ENCODE data around the gene SEMA5B.

Gene SEMA5B

DNA sequence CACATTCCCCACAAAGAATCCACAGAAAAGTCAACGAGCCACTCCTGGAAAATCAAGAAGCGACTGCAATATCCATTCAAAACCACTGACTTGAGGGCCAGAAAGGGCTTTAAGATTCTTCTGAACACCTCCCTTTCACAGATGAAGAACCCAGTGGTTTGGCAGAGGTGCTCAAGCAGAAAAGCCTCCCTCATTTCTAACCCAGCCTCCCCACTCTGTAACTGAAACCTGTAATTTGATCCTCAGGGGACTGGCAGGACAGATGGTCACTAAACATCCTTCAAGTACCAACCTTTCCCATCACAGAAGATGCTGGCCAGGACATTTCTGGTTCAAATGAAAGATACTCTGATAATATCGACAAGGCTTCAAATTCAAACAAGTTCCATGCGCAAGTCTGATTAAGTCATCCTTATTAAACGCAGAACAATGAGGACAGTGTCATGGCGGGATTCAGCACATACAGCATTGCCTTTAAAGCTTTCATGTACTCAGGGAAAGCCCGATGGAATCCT is 5.5 kb downstream of the SEMA5B start:
- DNase-seq, result peak; percentile 15

DNA sequence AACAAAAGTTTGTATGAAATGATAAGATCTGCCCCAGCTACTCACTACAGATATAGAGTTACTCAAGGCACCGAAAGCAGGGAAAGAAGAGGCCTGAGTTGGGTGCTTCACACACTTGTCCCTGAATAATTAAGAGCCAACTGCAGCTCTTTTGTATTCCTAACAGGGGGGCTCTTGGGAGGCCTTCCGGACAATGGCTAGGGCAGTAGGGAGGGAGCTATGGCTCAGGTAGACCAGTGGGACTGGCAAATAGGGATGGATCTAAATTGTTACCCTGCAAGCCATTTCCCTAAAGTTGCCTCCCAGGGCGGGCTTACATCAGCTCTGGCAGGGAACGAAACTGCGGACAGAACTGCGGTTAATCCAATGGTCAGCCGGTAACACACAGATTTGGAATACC is 6.2 kb downstream of the SEMA5B start:
- DNase-seq, result no peak

DNA sequence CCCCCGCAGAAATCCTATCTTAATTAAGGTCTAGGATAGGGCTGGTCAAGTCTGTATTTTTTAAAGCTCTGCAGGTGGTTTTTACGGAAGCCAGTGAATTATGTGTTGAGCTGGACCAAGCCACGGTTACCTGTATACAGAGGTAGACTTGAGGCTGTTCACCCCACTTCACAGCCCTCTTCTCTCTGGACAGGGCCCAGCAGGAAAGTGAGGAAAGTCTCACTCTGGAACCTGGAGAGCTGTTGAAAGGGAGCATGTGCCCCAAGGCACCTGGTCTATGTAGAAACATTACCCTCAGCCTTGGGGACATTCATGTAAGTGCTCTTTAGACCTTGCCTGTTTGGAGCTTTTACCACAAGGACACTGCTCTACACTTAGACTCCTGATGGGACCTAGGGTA is 6.9 kb downstream of the SEMA5B start:
- DNase-seq, result no peak

DNA sequence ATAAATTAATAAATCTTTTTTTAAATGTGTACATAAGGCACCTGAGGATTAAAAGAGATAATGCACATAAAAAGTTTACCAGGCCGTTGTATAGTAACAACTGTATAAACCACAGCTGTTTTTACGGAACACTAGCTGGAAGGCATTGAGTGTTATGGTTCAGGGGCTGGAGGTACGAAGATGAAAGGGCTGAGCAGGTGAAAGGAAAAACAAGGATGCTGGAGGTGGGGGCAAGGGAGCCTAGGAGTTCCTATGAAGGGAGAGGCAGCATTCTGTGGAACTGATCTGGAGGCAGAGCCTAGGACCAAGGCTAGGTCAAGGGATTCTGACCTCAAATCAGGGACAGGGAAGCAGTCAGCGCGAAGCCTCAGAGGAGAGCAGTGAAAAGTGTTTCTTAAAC is 8.0 kb downstream of the SEMA5B start:
- no peak for DNase-seq

DNA sequence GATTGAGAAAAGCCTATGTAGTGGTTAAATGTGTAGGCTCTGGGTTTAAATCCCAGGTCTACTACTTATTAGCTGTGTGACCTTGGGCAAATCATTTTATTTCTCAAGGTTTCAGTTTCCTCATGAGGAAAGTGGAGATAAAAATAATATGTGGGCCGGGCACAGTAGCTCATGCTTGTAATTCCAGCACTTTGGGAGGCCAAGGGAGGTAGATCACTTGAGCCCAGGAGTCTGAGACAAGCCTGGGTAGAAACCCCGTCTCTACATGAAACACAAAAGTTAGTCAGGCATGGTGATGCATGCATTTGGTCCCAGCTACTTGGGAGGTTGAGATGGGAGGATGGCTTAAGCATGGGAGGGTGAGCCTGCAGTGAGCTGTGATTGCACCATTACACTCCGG is 8.4 kb downstream of the SEMA5B start:
- DNase-seq, result no peak

DNA sequence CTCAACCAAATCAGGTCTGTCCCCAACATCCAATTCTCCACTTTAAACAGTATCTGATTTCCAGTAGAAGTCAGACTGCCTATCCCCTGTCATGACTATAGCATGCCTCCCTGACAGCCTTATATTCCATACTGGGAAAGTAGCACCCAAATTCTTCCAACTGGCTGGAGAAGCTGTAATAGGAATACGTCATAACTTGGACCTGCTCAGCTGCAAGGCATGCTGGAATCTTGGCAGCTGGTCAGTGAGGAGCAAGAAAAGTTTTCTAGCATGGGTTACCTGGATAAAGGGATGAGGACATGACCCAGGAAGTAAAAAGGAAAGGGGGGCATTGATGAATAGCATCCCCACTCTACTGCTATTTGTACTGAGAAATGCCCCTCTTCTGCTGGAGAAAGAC is 8.9 kb downstream of the SEMA5B start:
- DNase-seq, result no peak

DNA sequence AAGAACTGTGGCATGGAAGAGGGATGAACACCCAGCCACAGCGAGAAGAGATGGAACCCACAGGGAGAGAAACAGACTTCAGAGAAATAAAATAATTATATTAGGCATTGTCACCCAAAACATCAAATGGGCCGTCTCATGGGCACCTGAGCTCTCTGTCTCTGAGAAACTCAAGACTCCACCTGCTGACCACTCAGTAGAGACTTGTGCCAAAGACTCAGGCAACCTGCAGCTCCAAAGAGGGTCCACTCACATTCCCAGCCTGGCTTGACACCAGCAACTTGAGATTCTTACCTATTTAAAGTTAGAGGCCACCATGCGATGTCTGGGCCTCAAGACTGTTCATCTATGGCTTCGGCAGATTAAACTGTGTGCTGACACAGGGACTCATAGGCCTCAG is 12.0 kb downstream of the SEMA5B start:
- no peak for DNase-seq

DNA sequence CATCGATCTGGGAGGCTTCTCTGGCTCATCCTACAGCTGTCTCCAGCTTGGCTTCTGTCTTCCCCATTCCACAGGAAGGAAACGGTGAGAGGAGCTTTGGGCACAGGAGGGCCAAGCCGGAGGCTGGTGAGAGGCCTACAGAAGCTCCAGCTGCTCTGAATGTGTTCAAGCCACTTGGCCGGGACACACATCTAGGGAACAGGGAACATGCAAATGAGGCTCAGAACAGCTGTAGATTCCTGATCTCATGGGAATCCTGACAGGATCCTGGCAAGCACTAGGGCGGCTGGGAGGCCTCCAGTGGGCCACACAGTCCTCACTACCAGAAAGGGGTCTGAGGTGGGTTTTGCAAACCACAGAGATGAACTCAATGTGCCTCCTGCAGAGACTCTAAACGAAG is 13.7 kb downstream of the SEMA5B start:
- DNase-seq, result no peak

DNA sequence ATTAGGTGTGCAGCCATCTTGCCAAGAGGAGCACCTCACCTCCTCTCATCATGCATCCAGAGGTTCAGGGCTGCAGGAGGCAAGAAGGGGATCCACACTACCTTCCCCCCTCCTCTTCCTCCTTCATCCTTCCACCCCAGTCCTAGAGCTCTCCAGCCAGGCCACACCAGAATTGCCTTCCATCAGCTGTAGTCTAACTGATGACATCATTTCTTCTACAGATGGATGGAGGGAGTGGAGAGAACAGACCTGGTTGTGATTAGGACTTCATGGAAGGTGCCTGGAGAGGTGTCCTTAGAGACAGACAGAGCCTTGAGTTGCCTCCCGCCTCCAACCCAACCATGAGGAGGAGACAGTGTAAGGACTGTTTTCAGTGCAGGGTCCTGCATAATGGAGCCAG is 14.9 kb downstream of the SEMA5B start:
- DNase-seq, result no peak

DNA sequence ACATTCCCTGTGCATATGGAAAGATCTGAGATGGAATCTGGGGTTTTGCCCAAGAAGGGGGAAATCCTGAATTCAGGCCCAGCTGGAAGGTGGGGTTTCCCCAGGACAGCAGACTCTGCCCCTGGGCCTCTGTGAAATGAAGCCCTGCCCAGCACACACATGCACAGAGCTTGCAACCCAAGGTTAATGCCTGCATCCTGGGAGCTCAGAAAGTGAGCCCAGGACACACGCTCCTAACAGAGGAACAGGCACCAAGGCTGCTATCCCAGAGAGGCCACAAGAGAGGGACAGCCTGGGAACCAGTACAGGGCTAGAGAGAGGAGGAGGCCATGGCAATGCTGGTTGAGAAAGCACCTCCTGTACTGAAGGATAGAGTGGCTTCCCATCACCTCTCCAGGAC is 16.1 kb downstream of the SEMA5B start:
- no peak for DNase-seq

DNA sequence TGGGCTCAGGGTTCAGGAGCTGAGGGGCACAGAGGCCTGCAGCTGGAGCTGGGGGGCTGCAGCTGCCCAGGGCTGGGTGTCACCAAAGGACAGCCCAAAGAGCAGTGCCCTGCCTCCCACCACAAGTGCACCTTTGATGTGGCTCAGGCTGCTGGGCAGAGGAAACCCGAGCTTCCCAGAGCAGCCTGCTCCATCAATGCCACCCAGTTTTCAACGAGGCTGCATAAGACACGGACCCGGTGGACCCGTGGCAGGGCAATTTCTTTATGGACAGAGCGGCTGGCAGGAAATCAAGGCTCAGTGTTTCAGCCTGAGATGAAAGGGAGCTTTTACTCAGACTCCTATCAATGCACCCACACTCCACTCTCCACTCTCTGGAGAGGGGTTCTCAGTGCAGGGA is 18.7 kb downstream of the SEMA5B start:
- DNase-seq, result no peak

DNA sequence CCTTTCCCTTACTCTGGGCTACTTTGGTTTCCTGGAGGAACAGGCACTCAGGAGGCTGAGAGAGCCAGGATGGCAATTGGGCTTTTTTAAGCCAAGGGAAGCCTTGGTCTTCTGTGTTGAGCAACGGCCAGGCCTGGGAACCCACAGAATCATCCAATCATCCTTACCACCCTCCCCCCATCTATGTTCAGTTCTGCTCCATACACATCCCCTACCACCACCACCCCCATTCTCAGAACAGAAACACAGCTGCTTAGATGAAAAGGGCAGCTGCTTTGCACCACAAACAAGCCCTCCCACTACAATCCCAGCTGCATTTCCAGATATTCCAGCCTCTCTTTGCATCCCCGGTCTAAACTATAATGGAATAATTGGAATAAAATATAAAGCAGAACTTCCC is 21.0 kb downstream of the SEMA5B start:
- no peak for DNase-seq

DNA sequence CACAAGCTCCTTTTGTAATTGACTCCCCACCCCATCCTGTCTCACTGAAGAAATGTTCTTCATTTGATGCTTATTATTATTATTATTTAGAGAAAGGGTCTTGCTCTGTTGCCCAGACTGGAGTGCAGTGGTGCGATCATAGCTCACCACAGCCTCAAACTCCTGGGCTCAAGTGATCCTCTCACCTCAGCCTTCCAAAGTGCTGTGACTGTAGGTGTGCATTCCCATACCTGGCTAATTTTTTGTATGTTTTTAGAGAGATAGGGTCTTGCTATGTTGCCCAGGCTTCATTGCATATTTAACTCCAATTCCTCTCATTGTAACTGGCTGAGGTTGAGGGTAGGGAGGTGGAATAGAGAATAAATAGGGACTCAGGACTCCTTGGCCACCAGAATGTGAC is 22.3 kb downstream of the SEMA5B start:
- DNase-seq, result no peak

DNA sequence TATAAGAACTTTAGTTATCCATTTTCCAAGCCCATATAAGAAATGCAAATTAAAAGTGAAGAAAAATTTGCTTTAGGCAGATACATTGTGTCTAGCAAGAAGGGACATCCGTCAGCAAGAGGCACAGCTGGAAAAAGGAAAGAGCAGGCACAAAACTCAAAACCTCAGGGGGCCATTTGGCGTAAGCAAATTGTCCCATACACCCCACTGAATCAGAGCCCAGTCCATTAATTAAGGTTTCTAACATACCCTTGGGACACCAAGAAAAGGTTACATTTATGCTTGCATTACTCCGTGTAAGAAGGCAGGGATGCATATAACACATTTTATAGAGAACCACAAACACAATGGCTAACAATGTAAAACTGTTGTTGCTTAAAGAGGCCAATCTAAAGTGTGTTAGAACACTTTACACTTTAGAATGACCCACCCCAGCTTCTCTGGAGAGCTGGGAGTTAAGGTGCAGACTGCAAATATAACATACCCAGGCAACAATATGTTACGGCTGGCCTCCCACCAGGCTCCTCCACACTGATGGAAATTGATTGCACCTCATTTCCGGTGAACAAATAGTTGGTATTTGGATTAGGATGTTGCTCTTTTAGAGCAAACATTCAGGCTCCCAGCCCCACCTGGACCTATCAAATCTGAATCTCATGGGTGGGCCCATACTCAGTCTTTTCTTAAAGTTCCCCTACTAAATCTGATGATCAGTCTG is 23.2 kb downstream of the SEMA5B start:
- no peak for DNase-seq

DNA sequence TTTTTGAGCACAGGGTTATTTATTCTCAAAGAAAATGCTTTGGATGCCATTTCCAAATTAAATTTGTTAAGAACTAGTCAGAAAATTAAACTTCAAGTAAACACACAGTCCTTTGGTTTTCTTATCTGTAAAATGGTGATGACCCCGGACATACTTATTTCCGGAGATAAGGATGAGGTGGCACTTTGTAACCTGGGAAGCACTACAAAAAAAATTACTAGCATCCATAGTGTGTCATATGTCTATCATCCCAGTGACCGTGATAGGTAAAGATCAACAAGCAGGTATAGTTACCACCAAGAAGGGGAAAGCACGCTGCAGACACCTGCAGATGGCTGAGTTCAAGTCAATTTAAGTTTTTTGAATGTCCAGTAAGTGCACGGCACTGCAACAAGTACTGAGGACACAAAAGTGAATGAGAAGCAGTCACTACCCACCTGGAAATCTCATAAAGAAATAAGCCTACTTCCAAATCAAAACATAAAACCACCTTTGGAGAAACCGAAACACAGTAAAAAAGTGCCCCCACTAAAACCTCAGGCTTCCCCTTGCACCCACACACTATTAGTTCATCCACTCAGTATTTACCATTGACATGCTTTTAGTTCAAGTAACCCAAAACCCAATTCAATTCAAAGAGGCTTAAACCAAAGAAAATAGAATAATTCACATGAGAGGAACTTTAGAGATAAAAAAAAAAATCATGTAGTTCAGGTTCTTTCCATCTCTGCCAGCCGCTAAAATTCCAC is 24.6 kb downstream of the SEMA5B start:
- no peak for DNase-seq

DNA sequence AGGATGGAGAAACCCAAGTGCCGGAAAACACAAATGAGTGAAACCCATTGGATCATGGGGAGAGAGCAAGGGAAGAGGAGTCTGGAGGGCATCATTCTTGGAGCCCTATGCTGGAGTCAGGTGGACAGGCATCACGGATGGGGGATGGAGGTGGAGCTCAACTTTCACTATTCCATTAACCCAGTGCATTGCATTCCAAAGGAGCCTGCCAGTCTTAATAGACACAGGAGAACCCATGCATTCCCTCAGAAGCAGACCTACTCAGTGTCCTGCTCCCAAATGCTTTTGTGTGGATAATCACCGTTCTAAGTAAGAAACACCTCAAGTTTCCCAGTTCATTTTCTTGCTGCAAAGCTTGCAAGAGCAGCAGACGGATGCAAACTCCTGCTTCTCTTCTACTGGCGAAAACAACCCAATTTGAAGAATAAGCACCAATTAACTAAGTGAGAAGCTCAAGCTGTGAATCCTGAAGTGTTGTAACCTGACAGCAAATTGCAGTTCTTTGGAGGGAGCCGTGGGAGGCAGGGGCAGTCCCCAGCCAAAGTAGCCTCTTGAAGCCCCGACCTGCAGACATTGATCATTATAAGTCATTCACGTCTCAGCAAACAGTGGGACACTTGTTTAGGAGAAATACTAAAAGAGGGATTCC is 25.3 kb downstream of the SEMA5B start:
- no peak for DNase-seq

DNA sequence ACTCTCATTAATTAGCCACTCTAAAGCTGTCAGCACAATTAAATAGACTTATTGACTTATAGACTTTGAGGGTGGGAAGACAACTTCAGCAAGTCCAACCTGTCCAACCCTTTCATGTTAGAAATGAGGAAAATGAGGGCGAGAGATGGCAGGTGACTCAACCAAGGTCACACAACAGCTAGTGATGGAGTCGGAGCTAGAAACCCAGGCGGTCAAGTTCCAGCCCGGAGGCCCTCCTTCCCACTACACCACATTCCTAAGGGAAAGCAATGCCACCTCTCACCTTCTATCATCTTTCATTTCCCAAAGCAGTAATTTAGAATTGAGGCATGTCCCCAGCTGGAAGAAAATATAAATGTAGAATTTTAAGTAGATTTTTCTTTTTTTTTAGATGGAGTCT is 28.7 kb downstream of the SEMA5B start:
- no peak for DNase-seq

DNA sequence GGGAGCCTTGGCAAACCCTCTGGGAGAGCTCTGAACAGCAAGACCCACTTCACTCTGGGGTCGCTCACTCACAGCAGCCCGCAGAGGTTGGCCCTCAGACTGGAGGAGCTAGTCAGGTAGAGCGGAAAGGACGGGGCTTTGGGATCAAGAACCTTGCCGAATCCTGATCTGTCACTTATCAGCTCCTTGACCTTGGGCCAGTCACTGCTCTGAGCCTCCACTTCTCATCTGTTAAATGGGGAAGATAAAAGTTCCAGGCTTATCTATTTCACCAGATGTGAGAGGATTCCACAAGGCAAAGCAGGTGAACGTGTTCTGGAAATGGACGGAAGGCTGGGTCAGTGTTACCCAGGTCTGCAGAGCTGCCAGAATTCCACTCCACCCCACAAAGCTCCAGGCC is 29.4 kb downstream of the SEMA5B start:
- DNase-seq, result no peak

DNA sequence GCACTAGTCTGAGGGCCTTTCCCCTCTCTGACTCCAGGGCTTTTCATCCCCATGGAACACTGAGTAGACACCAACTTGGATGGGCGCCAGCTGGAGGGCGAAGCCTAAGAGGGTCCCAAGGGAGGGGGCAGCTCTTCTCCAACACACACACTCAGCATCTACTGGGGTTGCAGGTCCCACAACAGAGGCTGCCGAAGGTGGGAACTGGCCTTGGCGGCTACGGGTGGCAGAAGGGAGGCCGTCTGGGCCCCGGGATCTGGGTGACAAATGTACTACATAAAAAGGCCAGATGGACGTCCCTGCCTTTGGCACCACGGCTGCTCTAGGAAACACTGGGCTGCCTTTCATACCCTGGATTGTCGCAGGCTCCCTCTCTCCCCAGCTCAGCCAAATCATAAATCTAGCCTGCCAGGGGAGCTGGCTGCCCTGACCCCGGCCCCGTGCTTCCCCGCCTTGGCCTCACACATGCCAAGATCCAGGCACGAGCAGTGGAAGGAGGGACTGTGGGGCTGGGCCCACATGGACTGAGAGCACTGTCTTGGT is 31.5 kb downstream of the SEMA5B start:
- DNase-seq, result peak; percentile 34

DNA sequence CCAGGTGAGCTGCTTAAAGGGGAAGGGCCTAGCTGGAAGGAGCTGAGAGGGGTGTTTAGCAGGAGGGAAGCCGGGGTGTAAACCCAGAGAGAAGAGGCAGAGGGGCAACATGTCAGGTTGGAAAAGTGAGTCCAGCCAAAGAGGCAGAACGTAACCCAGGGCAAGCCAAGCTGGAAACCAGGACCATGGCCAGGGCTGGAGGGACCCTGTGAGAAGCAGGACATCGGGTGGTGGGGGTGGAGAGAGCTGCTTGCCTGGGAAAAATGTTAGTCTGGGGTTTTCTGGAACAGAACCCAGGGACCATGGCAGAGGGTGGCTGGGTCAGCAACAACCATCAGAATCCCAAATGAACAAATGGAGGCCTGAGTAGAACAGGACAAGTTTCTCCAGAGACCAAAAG is 32.6 kb downstream of the SEMA5B start:
- no peak for DNase-seq

DNA sequence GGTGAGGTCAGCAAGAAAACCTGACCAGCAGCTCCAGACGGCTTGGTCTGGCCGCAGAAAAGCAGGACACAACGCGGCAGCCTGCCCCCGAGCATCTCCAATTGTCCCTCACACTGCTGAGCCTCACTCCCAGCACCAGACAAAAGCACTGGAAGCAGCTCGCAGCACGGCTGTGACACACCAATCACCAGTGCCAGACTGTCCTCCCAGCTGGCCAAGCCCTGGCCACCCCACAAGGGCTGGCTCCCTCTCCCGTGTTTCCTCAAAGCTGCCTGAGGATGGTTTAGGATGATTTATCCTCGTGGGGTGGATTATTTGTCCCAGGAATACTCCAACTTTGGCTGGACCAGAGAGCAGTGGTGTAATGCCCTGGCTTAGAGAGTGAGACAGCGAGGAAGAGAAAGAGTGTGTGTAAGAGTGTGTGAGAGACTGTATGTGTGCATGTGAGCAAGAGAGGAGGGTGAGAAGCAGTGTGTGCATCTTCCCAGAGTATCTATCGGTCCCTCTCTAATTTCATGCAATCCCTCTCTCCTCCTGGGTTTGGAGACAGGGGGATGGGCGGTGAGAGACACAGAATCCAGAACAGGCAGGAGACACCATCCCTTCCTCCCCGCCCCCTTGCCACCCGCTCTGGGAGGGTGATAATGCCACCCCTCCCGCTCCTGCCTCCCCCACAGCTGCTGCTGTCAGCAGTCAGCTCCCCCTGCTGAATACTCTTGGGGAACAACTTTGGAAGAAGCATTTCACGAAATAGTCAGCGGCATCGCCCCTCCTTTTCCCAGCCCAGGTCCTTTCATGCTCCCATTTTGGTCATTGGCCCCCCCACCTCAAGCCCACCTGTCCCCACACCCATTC is 34.2 kb downstream of the SEMA5B start:
- no peak for DNase-seq

DNA sequence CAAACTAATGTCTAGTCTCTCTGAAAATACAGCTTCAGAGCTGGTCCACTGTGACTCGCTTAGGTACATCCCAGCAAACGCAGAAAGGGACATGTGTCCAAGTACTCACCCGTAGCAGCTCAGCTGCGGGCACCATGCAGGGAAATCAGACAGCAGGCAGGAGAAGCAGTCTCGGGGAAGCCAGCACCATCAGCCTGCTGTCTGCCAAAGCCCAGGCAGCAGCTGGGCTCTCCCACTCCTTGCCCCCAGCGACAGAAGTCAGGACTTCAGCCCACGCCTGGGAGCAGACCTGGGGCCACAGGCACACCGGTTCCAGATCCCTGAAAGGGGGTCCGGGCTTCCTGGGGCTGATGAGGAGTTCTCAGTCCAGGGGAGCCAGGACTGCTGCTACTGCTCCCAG is 34.9 kb downstream of the SEMA5B start:
- DNase-seq, result no peak

DNA sequence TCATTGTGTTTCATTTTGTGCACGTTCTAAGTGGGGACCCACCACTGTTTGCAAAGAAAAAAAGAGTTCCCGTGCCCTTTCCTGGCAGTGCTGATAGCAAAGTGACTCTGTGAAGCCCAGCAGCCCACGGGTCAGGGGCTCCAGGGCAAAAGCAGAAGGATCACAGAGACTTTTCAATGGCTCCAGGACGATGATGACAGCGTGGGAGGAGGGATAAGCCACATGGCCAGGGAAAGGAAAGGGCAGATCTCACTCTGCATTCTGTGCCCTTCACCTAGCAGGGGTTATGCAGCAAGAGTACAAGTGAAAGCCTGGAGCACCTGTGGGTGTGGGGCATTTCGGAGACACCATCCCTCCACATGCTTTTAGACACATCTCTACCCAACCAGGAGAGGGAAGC is 35.4 kb downstream of the SEMA5B start:
- DNase-seq, result no peak
